ENCODE data around the gene SBF2.
"Not testable (repeated sequence)": the region's sequence is repeated elsewhere in the genome, so short reads cannot be mapped to it uniquely, and the experiment has no call there.

SBF2 gene

GRCh38 chr11:9990221-9990973, 303.6 kb downstream of the SBF2 start:
- DNase-seq: no peak

- DNase-seq: not testable (repeated sequence)
Observed at GRCh38 chr11:9987303-9987702, 306.7 kb downstream of the SBF2 start.

GRCh38 chr11:9982796-9983579, 311.0 kb downstream of the SBF2 start:
- no peak for DNase-seq

- DNase-seq: no peak
Observed at GRCh38 chr11:9982127-9982795, 311.8 kb downstream of the SBF2 start.

GRCh38 chr11:9980931-9981330, 313.1 kb downstream of the SBF2 start:
- DNase-seq: no peak

- DNase-seq: no peak
Observed at GRCh38 chr11:9977554-9977953, 316.5 kb downstream of the SBF2 start.

- no peak for DNase-seq
Observed at GRCh38 chr11:9974375-9974774, 319.6 kb downstream of the SBF2 start.

GRCh38 chr11:9973921-9974320, 320.1 kb downstream of the SBF2 start:
- DNase-seq: no peak

GRCh38 chr11:9972989-9973388, 321.0 kb downstream of the SBF2 start:
- DNase-seq: peak in 1 of 2 experiments; percentile 5

GRCh38 chr11:9971894-9972293, 322.1 kb downstream of the SBF2 start:
- no peak for DNase-seq

- no peak for DNase-seq
Observed at GRCh38 chr11:9969068-9969467, 325.0 kb downstream of the SBF2 start.

GRCh38 chr11:9962722-9963121, 331.3 kb downstream of the SBF2 start:
- no peak for DNase-seq

GRCh38 chr11:9957072-9957471, 336.9 kb downstream of the SBF2 start:
- no peak for DNase-seq

GRCh38 chr11:9956483-9956882, 337.5 kb downstream of the SBF2 start:
- no peak for DNase-seq

- DNase-seq: no peak
Observed at GRCh38 chr11:9955391-9955790, 338.6 kb downstream of the SBF2 start.

- DNase-seq: no peak
Observed at GRCh38 chr11:9953994-9954626, 339.9 kb downstream of the SBF2 start.

- no peak for DNase-seq
Observed at GRCh38 chr11:9952511-9953196, 341.4 kb downstream of the SBF2 start.

- DNase-seq: no peak
Observed at GRCh38 chr11:9951807-9952206, 342.2 kb downstream of the SBF2 start.

GRCh38 chr11:9950462-9950861, 343.6 kb downstream of the SBF2 start:
- no peak for DNase-seq

GRCh38 chr11:9947231-9947864, 346.7 kb downstream of the SBF2 start:
- DNase-seq: no peak

GRCh38 chr11:9945680-9946079, 348.3 kb downstream of the SBF2 start:
- not testable (repeated sequence) for DNase-seq
